Measurements from ENCODE around the gene CCDC33. TPM values are rescaled to one million over a fixed set of nuclear protein-coding genes. Genes with fewer than 3 reads are reported as not detected.

CCDC33 gene
- total and polyA plus RNA-seq, 10 of the 15 experiments (the other 5 are each of a cell fraction or from before 2014, with no cell fraction given): 0.57 to 5.8 (median 4.3) TPM

DNA sequence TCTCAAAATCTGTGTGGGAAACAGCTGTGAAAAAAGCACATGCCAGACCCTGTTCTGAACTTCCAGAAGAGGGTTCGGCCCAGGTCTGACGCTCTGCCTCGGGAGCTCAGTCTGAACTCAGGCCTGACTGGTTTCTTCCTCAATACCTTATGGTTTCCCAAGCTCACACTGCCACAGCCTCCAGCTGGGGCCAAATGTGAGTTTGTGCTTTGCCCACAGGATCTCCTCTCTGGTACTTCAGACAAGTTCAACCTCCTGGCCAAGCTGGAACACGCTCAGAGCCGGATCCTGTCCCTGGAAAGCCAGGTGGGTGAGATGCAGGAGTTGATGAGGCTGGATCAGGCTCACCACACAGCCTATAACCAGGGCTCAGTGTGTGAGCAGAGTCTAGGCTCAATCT lies 97.5 kb downstream of the CCDC33 start:
- no peaks in the 10 kb centered on the region for H3K27me3 ChIP-seq (replicated peaks in 1 of 2; ENCODE audit: control insufficient read depth in 2 of 2, insufficient read depth in 2 of 2, low read length in 1 of 2)
- DNase-seq (ENCODE audit: low read depth, low spot score) (no peak), ATAC-seq (no peak), FAIRE-seq (no peak)
- H3K4me3 ChIP-seq: no peak overlapping the region
- 26% methylated on average over 5 of the region's 5 CpGs for WGBS (ENCODE audit: insufficient coverage, insufficient replicate concordance, low lambda C conversion rate, missing lambda C conversion rate)
- intact Hi-C loops (cut with micrococcal nuclease; ENCODE audit: unreplicated experiment): no loop called here
- POLR2A ChIA-PET: no interaction called here
- BruUV-seq (replicated peaks): no TSS peak
- H3K27ac ChIP-seq (ENCODE audit: control insufficient read depth, insufficient read depth): no peak overlapping the region
- RAD21 ChIA-PET (ENCODE audit: unreplicated experiment): no interaction called here
- no peak overlapping the region for H2AFZ ChIP-seq (ENCODE audit: control insufficient read depth, low read depth, low read length)
- no peak overlapping the region for H3K9ac ChIP-seq (ENCODE audit: control insufficient read depth, insufficient read depth, low read length)
- no peaks in the 10 kb centered on the region for H3K4me1 ChIP-seq (ENCODE audit: control insufficient read depth, insufficient read depth, low read length)
- no peaks in the 10 kb centered on the region; the same call in 1 of the 2 replicates for H4K20me1 ChIP-seq (ENCODE audit: control insufficient read depth, insufficient read depth)
- H3K36me3 ChIP-seq (ENCODE audit: control insufficient read depth in 2 of 2, insufficient read depth in 2 of 2, low read length in 1 of 2): no peaks in the 10 kb centered on the region
- H3K9me3 ChIP-seq (replicated peaks; ENCODE audit: control insufficient read depth, insufficient read depth, low read length): no peaks in the 10 kb centered on the region
- no peaks in the 10 kb centered on the region for H3K79me2 ChIP-seq (ENCODE audit: control insufficient read depth, insufficient read depth, low read length)
- CTCF ChIA-PET: interaction anchor here (1.3 kb wide), 1 partner anchor 10 kb away, joined by 3 read pairs; no protein-coding TSS in a partner anchor
- in situ Hi-C loops (cut with MboI): no loop called here
- H3K4me2 ChIP-seq (ENCODE audit: control insufficient read depth, insufficient read depth): no peak overlapping the region
- SMC1A ChIA-PET (ENCODE audit: uncharacterized antibody, unreplicated experiment): no interaction called here
- TF ChIP-seq SREBF2 (IDR thresholded peaks at IDR 0.05; ENCODE audit: low read length): no peak
- TF ChIP-seq MEF2B (IDR thresholded peaks at IDR 0.05; ENCODE audit: partially characterized antibody, poor library complexity, severe bottlenecking): no peak
- no peak for TF ChIP-seq STAT3 (IDR thresholded peaks at IDR 0.05; ENCODE audit: low read depth, low read length)
- TF ChIP-seq, protein P1, sequence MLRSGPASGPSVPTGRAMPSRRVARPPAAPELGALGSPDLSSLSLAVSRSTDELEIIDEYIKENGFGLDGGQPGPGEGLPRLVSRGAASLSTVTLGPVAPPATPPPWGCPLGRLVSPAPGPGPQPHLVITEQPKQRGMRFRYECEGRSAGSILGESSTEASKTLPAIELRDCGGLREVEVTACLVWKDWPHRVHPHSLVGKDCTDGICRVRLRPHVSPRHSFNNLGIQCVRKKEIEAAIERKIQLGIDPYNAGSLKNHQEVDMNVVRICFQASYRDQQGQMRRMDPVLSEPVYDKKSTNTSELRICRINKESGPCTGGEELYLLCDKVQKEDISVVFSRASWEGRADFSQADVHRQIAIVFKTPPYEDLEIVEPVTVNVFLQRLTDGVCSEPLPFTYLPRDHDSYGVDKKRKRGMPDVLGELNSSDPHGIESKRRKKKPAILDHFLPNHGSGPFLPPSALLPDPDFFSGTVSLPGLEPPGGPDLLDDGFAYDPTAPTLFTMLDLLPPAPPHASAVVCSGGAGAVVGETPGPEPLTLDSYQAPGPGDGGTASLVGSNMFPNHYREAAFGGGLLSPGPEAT (IDR thresholded peaks at IDR 0.05; ENCODE audit: low read depth): no peak
- no peak for TF ChIP-seq SIN3A (IDR thresholded peaks at IDR 0.05; ENCODE audit: low read depth, low read length)
- TF ChIP-seq, protein P2, sequence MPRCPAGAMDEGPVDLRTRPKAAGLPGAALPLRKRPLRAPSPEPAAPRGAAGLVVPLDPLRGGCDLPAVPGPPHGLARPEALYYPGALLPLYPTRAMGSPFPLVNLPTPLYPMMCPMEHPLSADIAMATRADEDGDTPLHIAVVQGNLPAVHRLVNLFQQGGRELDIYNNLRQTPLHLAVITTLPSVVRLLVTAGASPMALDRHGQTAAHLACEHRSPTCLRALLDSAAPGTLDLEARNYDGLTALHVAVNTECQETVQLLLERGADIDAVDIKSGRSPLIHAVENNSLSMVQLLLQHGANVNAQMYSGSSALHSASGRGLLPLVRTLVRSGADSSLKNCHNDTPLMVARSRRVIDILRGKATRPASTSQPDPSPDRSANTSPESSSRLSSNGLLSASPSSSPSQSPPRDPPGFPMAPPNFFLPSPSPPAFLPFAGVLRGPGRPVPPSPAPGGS (IDR thresholded peaks at IDR 0.05; ENCODE audit: borderline replicate concordance, insufficient read depth, low read depth, low read length, poor library complexity, severe bottlenecking): no peak
- TF ChIP-seq TCF7 (IDR thresholded peaks at IDR 0.05; ENCODE audit: borderline replicate concordance): no peak
- no peak for TF ChIP-seq SUPT20H (IDR thresholded peaks at IDR 0.05; ENCODE audit: borderline replicate concordance, control insufficient read depth, low read depth, low read length)
- TF ChIP-seq GATAD2B (conservative IDR thresholded peaks at IDR 0.05; ENCODE audit: low read depth): no peak
- TF ChIP-seq, protein P3, sequence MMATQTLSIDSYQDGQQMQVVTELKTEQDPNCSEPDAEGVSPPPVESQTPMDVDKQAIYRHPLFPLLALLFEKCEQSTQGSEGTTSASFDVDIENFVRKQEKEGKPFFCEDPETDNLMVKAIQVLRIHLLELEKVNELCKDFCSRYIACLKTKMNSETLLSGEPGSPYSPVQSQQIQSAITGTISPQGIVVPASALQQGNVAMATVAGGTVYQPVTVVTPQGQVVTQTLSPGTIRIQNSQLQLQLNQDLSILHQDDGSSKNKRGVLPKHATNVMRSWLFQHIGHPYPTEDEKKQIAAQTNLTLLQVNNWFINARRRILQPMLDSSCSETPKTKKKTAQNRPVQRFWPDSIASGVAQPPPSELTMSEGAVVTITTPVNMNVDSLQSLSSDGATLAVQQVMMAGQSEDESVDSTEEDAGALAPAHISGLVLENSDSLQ (IDR thresholded peaks at IDR 0.05): no peak
- TF ChIP-seq, protein P4, sequence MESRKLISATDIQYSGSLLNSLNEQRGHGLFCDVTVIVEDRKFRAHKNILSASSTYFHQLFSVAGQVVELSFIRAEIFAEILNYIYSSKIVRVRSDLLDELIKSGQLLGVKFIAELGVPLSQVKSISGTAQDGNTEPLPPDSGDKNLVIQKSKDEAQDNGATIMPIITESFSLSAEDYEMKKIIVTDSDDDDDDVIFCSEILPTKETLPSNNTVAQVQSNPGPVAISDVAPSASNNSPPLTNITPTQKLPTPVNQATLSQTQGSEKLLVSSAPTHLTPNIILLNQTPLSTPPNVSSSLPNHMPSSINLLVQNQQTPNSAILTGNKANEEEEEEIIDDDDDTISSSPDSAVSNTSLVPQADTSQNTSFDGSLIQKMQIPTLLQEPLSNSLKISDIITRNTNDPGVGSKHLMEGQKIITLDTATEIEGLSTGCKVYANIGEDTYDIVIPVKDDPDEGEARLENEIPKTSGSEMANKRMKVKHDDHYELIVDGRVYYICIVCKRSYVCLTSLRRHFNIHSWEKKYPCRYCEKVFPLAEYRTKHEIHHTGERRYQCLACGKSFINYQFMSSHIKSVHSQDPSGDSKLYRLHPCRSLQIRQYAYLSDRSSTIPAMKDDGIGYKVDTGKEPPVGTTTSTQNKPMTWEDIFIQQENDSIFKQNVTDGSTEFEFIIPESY (IDR thresholded peaks at IDR 0.05): no peak
- TF ChIP-seq SMC3 (IDR thresholded peaks at IDR 0.05; ENCODE audit: borderline replicate concordance, low read length): no peak
- TF ChIP-seq CREB1 (IDR thresholded peaks at IDR 0.05; ENCODE audit: low read depth): no peak
- TF ChIP-seq, protein P5, sequence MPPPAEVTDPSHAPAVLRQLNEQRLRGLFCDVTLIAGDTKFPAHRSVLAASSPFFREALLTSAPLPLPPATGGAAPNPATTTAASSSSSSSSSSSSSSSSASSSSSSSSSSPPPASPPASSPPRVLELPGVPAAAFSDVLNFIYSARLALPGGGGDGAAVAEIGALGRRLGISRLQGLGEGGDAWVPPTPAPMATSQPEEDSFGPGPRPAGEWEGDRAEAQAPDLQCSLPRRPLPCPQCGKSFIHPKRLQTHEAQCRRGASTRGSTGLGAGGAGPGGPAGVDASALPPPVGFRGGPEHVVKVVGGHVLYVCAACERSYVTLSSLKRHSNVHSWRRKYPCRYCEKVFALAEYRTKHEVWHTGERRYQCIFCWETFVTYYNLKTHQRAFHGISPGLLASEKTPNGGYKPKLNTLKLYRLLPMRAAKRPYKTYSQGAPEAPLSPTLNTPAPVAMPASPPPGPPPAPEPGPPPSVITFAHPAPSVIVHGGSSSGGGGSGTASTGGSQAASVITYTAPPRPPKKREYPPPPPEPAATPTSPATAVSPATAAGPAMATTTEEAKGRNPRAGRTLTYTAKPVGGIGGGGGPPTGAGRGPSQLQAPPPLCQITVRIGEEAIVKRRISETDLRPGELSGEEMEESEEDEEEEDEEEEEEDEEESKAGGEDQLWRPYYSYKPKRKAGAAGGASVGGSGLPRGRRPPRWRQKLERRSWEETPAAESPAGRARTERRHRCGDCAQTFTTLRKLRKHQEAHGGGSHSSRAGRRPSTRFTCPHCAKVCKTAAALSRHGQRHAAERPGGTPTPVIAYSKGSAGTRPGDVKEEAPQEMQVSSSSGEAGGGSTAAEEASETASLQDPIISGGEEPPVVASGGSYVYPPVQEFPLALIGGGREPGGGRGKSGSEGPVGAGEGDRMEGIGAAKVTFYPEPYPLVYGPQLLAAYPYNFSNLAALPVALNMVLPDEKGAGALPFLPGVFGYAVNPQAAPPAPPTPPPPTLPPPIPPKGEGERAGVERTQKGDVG (CRISPR knock-in tag; IDR thresholded peaks at IDR 0.05): no peak
- no peak for TF ChIP-seq ZNF207 (IDR thresholded peaks at IDR 0.05; ENCODE audit: borderline replicate concordance)

All from GM12878 (cell line).